ENCODE results near the gene WFDC6. TPM values are rescaled to one million over a fixed set of nuclear protein-coding genes. Genes with fewer than 3 reads are reported as not detected.

The WFDC6 gene
- total RNA-seq, 1 experiment from 2014 or later: not detected

- no peak overlapping the region for H3K4me3 ChIP-seq (ENCODE audit: low read depth, low read length)
- Mint-ChIP-seq H3K27ac (ENCODE audit: unreplicated experiment) (no peak overlapping the region), H3K4me1 (ENCODE audit: low read depth, unreplicated experiment) (no peaks in the 10 kb centered on the region), H3K36me3 (ENCODE audit: insufficient read depth, unreplicated experiment) (no peaks in the 10 kb centered on the region), H3K27me3 (ENCODE audit: insufficient read depth, unreplicated experiment) (peaks cover 22% of the 10 kb centered on the region), H3K9me3 (ENCODE audit: unreplicated experiment) (peaks cover 10% of the 10 kb centered on the region), H3K4me3 (ENCODE audit: unreplicated experiment) (no peak overlapping the region)
- H3K27me3 ChIP-seq (replicated peaks; ENCODE audit: control insufficient read depth, insufficient read depth, low read length): 0 out of 2 replicates have a peak, but pooled peaks cover 1% of the 10 kb centered on the region
- ChIA-PET CTCF (no interaction called here), POLR2A (no interaction called here)
- DNase-seq: no peak
- TF ChIP-seq, protein P1, sequence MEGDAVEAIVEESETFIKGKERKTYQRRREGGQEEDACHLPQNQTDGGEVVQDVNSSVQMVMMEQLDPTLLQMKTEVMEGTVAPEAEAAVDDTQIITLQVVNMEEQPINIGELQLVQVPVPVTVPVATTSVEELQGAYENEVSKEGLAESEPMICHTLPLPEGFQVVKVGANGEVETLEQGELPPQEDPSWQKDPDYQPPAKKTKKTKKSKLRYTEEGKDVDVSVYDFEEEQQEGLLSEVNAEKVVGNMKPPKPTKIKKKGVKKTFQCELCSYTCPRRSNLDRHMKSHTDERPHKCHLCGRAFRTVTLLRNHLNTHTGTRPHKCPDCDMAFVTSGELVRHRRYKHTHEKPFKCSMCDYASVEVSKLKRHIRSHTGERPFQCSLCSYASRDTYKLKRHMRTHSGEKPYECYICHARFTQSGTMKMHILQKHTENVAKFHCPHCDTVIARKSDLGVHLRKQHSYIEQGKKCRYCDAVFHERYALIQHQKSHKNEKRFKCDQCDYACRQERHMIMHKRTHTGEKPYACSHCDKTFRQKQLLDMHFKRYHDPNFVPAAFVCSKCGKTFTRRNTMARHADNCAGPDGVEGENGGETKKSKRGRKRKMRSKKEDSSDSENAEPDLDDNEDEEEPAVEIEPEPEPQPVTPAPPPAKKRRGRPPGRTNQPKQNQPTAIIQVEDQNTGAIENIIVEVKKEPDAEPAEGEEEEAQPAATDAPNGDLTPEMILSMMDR (IDR thresholded peaks at IDR 0.05; ENCODE audit: insufficient read depth in 1 of 2, low read depth in 1 of 2, low read length in 1 of 2, severe bottlenecking in 1 of 2, unreplicated experiment in 1 of 2): no peak
- 0 out of 2 replicates have a peak, but pooled peaks cover 3% of the 10 kb centered on the region for H3K9me3 ChIP-seq
- no TSS peak for BruUV-seq (replicated peaks)
- no peaks in the 10 kb centered on the region for H3K4me1 ChIP-seq
- no peaks in the 10 kb centered on the region for H3K36me3 ChIP-seq (ENCODE audit: control insufficient read depth, insufficient read depth, low read length)
- intact Hi-C loops (cut with micrococcal nuclease; ENCODE audit: unreplicated experiment): no loop called here
Observed at GRCh38 chr20:45550765-45551164, 11.5 kb upstream of the WFDC6 start.

DNA sequence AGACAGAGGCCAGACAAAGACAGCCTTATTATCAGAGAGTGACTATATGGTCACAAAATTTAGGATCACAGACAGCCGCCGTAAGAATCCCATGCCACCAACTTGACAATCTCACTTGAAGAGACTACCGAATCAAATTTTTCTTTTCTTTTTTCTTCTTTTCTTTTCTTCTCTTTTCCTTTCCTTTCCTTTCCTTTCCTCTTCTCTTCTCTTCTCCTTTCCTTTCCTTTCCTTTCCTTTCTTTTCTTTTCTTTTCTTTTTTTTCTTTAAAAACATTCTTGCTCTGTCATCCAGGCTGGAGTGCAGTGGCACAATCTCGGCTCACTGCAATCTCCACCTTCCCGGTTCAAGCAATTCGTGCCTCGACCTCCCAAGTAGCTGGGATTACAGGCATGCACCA, 9.1 kb upstream of the WFDC6 start:
- CTCF ChIA-PET: interaction anchor here (0.7 to 3.8 kb wide), 2 partner anchors 27 to 223 kb away, joined by 14 to 34 read pairs; no protein-coding TSS in a partner anchor
- Mint-ChIP-seq H3K27me3 (ENCODE audit: insufficient read depth, unreplicated experiment) (peaks cover 31% of the 10 kb centered on the region), H3K36me3 (ENCODE audit: insufficient read depth, unreplicated experiment) (no peaks in the 10 kb centered on the region), H3K27ac (ENCODE audit: unreplicated experiment) (no peak overlapping the region), H3K4me1 (ENCODE audit: low read depth, unreplicated experiment) (no peaks in the 10 kb centered on the region), H3K9me3 (ENCODE audit: unreplicated experiment) (peaks cover 10% of the 10 kb centered on the region), H3K4me3 (ENCODE audit: unreplicated experiment) (no peak overlapping the region)
- 0 out of 2 replicates have a peak, but pooled peaks cover 1% of the 10 kb centered on the region for H3K27me3 ChIP-seq (replicated peaks; ENCODE audit: control insufficient read depth, insufficient read depth, low read length)
- no peak overlapping the region for H3K4me3 ChIP-seq (ENCODE audit: low read depth, low read length)
- intact Hi-C loops (cut with micrococcal nuclease; ENCODE audit: unreplicated experiment): no loop called here
- 0 out of 2 replicates have a peak, but pooled peaks cover 3% of the 10 kb centered on the region for H3K9me3 ChIP-seq
- BruUV-seq (replicated peaks): no TSS peak
- POLR2A ChIA-PET: interaction anchor here (0.6 kb wide), 1 partner anchor 308 kb away, joined by 3 read pairs; no protein-coding TSS in a partner anchor
- TF ChIP-seq, protein P1 (IDR thresholded peaks at IDR 0.05; ENCODE audit: insufficient read depth in 1 of 2, low read depth in 1 of 2, low read length in 1 of 2, severe bottlenecking in 1 of 2, unreplicated experiment in 1 of 2): no peak
- H3K36me3 ChIP-seq (ENCODE audit: control insufficient read depth, insufficient read depth, low read length): no peaks in the 10 kb centered on the region
- H3K4me1 ChIP-seq: no peaks in the 10 kb centered on the region
- no peak for DNase-seq

DNA sequence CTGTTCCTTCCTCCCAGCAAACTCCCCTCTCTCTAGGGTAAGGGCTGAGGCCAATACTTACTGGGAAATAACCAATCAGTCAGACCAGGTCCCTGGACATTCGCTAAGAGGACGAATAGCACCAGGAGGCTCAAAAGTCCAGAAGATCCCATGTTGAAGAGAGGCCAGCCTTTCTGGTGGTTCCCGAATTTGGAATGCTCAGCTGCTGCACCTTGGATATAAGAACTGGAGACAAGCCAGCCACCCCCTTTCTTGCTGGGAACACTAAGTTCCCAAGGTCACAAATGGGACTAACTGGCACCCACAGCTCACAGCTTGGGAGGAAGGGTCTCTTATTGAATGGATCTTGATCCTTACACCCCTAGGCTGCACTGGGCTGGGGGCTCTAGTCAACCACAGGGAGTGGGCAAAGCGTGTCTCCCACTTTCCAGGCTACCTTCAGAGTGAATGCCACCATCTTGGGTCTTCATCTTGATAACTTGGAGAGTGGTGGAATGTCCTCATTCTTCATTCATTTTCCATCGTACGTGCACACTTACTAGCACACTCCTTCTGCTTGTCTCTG, 8.0 kb upstream of the WFDC6 start, which contains the start of gene EPPIN:
Gene EPPIN (minus strand): TSS at position 196 of the 565 bp plus-strand sequence. CDS start 44 bp downstream, at position 152.
- intact Hi-C loops (cut with micrococcal nuclease; ENCODE audit: unreplicated experiment): loop anchor here (2.0 kb wide), 1 partner anchor 30 kb away; no protein-coding TSS in a partner anchor
- ChIA-PET CTCF (interaction anchor here (0.6 to 3.8 kb wide), 3 partner anchors 42 to 224 kb away, joined by 3 to 34 read pairs (median 4); no protein-coding TSS in a partner anchor), POLR2A (no interaction called here)
- no peaks in the 10 kb centered on the region for H3K36me3 Mint-ChIP-seq (ENCODE audit: insufficient read depth, unreplicated experiment)
- H3K27me3 ChIP-seq (replicated peaks; ENCODE audit: control insufficient read depth, insufficient read depth, low read length): peaks cover 2% of the 10 kb centered on the region; the same call in 1 of the 2 replicates
- BruUV-seq (replicated peaks): no TSS peak
- TF ChIP-seq, protein P1 (IDR thresholded peaks at IDR 0.05; ENCODE audit: insufficient read depth in 1 of 2, low read depth in 1 of 2, low read length in 1 of 2, severe bottlenecking in 1 of 2, unreplicated experiment in 1 of 2): no peak
- DNase-seq: no peak
- H3K27me3 Mint-ChIP-seq (ENCODE audit: insufficient read depth, unreplicated experiment): peaks cover 30% of the 10 kb centered on the region
- no peaks in the 10 kb centered on the region for H3K36me3 ChIP-seq (ENCODE audit: control insufficient read depth, insufficient read depth, low read length)
- peaks cover 10% of the 10 kb centered on the region for H3K9me3 Mint-ChIP-seq (ENCODE audit: unreplicated experiment)
- no peak within 1 kb of the TSS for H3K27ac Mint-ChIP-seq (ENCODE audit: unreplicated experiment)
- 0 out of 2 replicates have a peak, but pooled peaks cover 3% of the 10 kb centered on the region for H3K9me3 ChIP-seq
- H3K4me3 ChIP-seq (ENCODE audit: low read depth, low read length): no peak within 1 kb of the TSS
- no peaks in the 10 kb centered on the region for H3K4me1 ChIP-seq
- no peak within 1 kb of the TSS for H3K4me3 Mint-ChIP-seq (ENCODE audit: unreplicated experiment)
- no peaks in the 10 kb centered on the region for H3K4me1 Mint-ChIP-seq (ENCODE audit: low read depth, unreplicated experiment)

All from Caco-2 (cell line).